Gastrocnemius medialis (tissue), 4 donors: Measurements from ENCODE around the gene LRFN5.
"Not testable (repeated sequence)": the region's sequence is repeated elsewhere in the genome, so short reads cannot be mapped to it uniquely, and the experiment has no call there.

ENCODE experiments used
- POLR2A ChIP-seq, 2 donors: fragments of 450-650 bp; IDR thresholded peaks; one replicate each; pipeline ENCODE4 v1.6.1; 2017; ENCODE audit warnings: antibody characterized with exemption in 2 of 2, mild to moderate bottlenecking in 2 of 2, moderate library complexity in 2 of 2
- TF ChIP-seq, protein P1 (sequence below), 5 experiments: fragments of 450-650 bp in 3 of 5; fragments of 200-600 bp in 2 of 5; sonication (generic) in 2 of 5; IDR thresholded peaks in 4 of 5; conservative IDR thresholded peaks in 1 of 5; 1 replicate in 4 of 5; 2 replicates in 1 of 5; pipeline ENCODE4 v1.5.1; 2016 to 2019; ENCODE audit warnings: antibody characterized with exemption in 5 of 5, mild to moderate bottlenecking in 3 of 5, moderate library complexity in 3 of 5

DNA sequence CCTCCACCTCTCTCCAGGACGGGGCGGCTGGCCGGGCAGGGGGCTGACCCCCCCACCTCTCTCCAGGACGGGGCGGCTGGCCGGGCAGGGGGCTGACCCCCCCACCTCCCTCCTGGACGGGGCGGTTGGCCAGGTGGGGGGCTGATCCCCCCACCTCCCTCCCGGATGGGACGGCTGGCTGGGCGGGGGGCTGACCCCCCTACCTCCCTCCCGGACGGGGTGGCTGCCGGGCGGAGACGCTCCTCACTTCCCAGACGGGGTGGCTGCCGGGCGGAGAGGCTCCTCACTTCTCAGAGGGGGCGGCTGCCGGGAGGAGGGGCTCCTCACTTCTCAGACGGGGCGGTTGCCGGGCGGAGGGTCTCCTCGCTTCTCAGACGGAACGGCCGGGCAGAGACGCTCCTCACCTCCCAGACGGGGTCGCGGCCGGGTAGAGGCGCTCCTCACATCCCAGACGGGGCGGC, 67.9 kb downstream of the LRFN5 start:
- TF ChIP-seq, protein P1, sequence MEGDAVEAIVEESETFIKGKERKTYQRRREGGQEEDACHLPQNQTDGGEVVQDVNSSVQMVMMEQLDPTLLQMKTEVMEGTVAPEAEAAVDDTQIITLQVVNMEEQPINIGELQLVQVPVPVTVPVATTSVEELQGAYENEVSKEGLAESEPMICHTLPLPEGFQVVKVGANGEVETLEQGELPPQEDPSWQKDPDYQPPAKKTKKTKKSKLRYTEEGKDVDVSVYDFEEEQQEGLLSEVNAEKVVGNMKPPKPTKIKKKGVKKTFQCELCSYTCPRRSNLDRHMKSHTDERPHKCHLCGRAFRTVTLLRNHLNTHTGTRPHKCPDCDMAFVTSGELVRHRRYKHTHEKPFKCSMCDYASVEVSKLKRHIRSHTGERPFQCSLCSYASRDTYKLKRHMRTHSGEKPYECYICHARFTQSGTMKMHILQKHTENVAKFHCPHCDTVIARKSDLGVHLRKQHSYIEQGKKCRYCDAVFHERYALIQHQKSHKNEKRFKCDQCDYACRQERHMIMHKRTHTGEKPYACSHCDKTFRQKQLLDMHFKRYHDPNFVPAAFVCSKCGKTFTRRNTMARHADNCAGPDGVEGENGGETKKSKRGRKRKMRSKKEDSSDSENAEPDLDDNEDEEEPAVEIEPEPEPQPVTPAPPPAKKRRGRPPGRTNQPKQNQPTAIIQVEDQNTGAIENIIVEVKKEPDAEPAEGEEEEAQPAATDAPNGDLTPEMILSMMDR (IDR thresholded peaks at IDR 0.05 in 4 of 5, conservative IDR thresholded peaks at IDR 0.05 in 1 of 5), result not testable (repeated sequence)
- TF ChIP-seq POLR2A (IDR thresholded peaks at IDR 0.05), result not testable (repeated sequence)
